ENCODE results near the gene PRRT4. TPM values are rescaled to one million over a fixed set of nuclear protein-coding genes. Genes with fewer than 3 reads are reported as not detected.

Gene PRRT4
- total RNA-seq = not detected in 2 replicates

GRCh38 chr7:128361411-128362379 lies at the start of gene PRRT4:
Gene PRRT4 (minus strand): TSS chr7:128361690.

GRCh38 chr7:128409596-128410450 lies 48.3 kb upstream of the PRRT4 start, which contains the start of gene IMPDH1:
Gene IMPDH1 (minus strand): TSS chr7:128409982. CDS start chr7:128409901, 81 bp downstream.

GRCh38 chr7:128343554-128344430 lies 17.7 kb downstream of the PRRT4 start, which contains the start of gene RBM28:
Gene RBM28 (minus strand): TSS chr7:128343908. CDS start chr7:128343793, 115 bp downstream.

Other genes with a start within 250 kb of the PRRT4 start
- gene LEP, start 120.4 kb downstream of the PRRT4 start, total RNA-seq = not detected in 2 replicates
- 7.9 and 27.9 TPM in 2 replicates for gene RBM28, start 17.8 kb downstream of the PRRT4 start, total RNA-seq
- gene IMPDH1, start 48.3 kb upstream of the PRRT4 start, total RNA-seq = 51.5 and 86.4 TPM in 2 replicates
- 6.8 and 10.7 TPM in 2 replicates for gene HILPDA, start 94.2 kb upstream of the PRRT4 start, total RNA-seq
- 19.8 and 33.4 TPM in 2 replicates for gene METTL2B, start 115.1 kb upstream of the PRRT4 start, total RNA-seq

All from bladder microvascular endothelial cell (primary cell).